ENCODE data around the gene PNPLA5. TPM values are rescaled to one million over a fixed set of nuclear protein-coding genes. Genes with fewer than 3 reads are reported as not detected.
A peak's percentile ranks its signal among the peaks of the same experiment; 100 is the strongest.

Gene PNPLA5
- total and polyA plus RNA-seq, 2 of the 13 experiments (the other 11 are each of a cell fraction or from before 2014, with no cell fraction given): not detected

GRCh38 chr22:43867839-43868635 is 23.8 kb downstream of the PNPLA5 start (continued):
- TF ChIP-seq ZNF3 (CRISPR knock-in tag; IDR thresholded peaks at IDR 0.05) (no peak), BORCS8-MEF2B (CRISPR knock-in tag; IDR thresholded peaks at IDR 0.05) (peak; percentile 80), ZZZ3 (CRISPR knock-in tag; IDR thresholded peaks at IDR 0.05; ENCODE audit: borderline replicate concordance) (no peak), JDP2 (CRISPR knock-in tag; IDR thresholded peaks at IDR 0.05; ENCODE audit: borderline replicate concordance) (no peak), TP53 (CRISPR knock-in tag; conservative IDR thresholded peaks at IDR 0.05) (no peak), TBP (CRISPR knock-in tag; IDR thresholded peaks at IDR 0.05) (no peak), HDAC6 (IDR thresholded peaks at IDR 0.05; ENCODE audit: low read depth, low read length) (no peak), PREB (CRISPR knock-in tag; IDR thresholded peaks at IDR 0.05) (0 out of 2 replicates have a peak, but pooled peaks have one; percentile 40), ZBTB37 (CRISPR knock-in tag; IDR thresholded peaks at IDR 0.05) (no peak), MBD4 (IDR thresholded peaks at IDR 0.05; ENCODE audit: borderline replicate concordance, low read length) (no peak), ZKSCAN5 (CRISPR knock-in tag; IDR thresholded peaks at IDR 0.05) (no peak), ZBTB10 (CRISPR knock-in tag; IDR thresholded peaks at IDR 0.05; ENCODE audit: borderline replicate concordance) (no peak), GATA4 (IDR thresholded peaks at IDR 0.05; ENCODE audit: borderline replicate concordance, low read depth) (no peak), TCF12 (IDR thresholded peaks at IDR 0.05) (no peak), TCF12 (CRISPR knock-in tag; IDR thresholded peaks at IDR 0.05) (no peak), FUBP1 (CRISPR knock-in tag; IDR thresholded peaks at IDR 0.05; ENCODE audit: borderline replicate concordance) (no peak), ZFP36L1 (CRISPR knock-in tag; IDR thresholded peaks at IDR 0.05) (no peak), ZSCAN20 (CRISPR knock-in tag; IDR thresholded peaks at IDR 0.05; ENCODE audit: borderline replicate concordance) (peak; percentile 52; the same call in 1 of the 2 replicates), ZNF839 (CRISPR knock-in tag; IDR thresholded peaks at IDR 0.05; ENCODE audit: borderline replicate concordance) (no peak), SALL1 (CRISPR knock-in tag; IDR thresholded peaks at IDR 0.05) (peak; percentile 88), THAP11 (CRISPR knock-in tag; IDR thresholded peaks at IDR 0.05) (peak; percentile 46), MTA3 (CRISPR knock-in tag; IDR thresholded peaks at IDR 0.05) (no peak), SATB2 (CRISPR knock-in tag; IDR thresholded peaks at IDR 0.05) (peak; percentile 64; the same call in 1 of the 2 replicates), PCBP1 (IDR thresholded peaks at IDR 0.05; ENCODE audit: borderline replicate concordance, low read depth, low read length) (no peak)

Measured in HepG2 (cell line).